DMS153 treated with DMSO at 0.1 percent for 48 hours (cell line): ENCODE data around the gene LDLRAD4.

ENCODE experiments used
- DNase-seq: peaks from one replicate; lab custom pipeline; 2025; ENCODE audit not compliant: unreplicated experiment; lab: John Stamatoyannopoulos, UW

LDLRAD4 gene

DNA sequence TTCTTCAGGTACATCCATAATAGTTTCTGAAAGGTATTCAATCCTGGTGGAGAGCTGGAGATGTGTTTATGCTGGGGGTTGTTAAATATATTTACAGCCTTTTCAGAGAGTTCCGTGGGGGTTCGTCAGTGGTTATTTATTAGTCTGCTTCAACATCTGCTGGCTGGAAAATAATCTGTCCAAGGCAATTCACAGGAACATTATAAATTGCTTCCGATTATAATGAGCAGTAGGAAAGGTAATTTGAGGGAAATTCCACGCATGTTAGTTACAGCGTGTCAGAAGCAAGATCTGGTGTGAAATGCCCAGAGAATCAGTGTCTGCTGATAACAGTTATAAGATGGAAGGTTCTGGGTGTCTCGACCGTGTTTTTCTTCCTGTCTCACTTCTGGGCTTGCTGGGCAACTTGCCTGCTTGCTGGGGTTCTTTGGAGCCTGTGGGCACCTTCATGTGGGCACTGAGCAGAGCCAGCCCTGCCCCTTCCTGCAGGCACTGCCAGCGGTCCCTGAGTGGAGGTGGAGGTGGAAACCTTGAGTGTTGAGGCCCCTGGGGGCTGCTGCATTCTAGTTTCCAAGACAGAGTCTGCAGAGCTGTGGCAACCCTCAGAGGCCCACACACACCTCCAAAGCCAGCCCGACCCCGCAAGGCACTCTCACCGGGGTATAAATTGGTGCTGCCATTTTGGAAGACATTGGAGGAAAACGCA, 322.1 kb downstream of the LDLRAD4 start:
- DNase-seq: no peak

DNA sequence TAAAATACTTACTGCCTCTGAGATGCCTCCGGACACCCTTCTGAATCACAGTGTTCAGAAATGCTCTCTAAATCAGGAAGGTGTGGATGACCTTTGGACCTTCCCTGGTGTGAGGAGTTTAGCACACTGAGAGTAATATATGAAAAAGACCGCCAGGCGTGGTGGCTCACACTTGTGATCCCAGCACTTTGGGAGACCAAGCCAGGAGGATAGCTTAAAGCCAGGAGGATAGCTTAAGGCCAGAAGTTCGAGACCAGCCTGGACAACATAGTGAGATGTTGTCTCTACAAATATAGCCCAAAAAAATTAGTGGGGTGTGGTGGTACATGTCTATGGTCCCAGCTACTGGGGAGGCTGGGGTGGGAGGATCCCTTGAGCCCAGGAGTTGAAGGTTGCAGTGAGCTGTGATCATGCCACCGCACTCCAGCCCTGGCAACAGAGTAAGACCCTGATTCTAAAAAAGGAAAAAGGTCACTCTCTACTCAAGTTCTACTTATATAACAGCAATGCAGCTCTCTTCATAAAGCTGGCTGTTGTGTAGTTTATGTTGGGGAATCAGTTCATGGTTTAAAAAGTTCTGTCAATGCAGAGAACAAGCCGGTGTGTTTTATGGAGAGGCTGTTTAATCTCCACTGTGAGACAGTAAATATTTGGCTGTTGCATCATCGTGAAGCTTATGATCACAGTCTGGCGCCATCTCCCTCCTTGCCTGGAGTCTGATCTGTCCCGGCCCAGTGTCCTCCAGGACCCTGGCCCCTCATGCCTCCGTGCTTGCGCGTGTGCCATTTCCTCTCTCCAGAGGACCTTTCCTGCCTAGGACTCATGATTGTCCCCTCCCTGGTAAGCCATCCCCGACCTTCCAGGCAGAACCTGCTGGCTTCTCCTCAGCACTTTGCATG, 323.3 kb downstream of the LDLRAD4 start:
- no peak for DNase-seq

DNA sequence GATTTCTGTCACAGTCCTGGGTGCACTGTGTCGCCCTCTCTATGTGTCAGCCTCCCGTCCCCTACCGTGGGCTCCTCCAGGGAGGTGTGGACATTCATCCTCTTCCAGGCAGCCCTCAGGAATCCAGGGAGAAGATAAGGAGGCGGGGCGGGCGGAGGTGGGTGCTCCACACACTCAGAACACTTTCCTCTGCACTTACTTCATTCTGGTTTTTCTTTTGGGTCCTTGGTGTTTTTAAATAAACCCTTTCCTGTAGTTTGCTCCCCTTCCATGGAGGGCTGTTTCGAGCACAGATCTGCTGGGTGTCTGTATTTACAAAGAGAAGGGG, 323.9 kb downstream of the LDLRAD4 start:
- DNase-seq: no peak

DNA sequence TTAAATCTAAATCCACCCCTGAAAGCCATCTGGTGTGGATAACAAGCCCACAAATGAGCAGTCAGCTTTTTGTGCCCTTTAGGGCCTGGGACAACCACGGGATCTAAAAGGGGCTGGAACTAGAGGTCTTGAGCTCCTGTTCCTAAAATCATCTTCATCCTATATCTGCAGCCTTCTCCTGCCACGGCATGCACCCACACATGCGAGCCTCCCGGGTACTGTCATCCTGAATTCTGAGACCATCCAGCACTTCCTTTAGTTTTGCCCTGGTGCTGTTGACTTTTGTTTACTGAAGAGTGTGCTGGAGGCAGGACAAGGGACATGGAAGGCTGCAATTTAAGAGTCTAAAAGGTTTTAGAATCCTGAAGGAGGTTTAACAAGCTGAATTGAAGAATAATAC, 324.6 kb downstream of the LDLRAD4 start:
- DNase-seq: no peak

DNA sequence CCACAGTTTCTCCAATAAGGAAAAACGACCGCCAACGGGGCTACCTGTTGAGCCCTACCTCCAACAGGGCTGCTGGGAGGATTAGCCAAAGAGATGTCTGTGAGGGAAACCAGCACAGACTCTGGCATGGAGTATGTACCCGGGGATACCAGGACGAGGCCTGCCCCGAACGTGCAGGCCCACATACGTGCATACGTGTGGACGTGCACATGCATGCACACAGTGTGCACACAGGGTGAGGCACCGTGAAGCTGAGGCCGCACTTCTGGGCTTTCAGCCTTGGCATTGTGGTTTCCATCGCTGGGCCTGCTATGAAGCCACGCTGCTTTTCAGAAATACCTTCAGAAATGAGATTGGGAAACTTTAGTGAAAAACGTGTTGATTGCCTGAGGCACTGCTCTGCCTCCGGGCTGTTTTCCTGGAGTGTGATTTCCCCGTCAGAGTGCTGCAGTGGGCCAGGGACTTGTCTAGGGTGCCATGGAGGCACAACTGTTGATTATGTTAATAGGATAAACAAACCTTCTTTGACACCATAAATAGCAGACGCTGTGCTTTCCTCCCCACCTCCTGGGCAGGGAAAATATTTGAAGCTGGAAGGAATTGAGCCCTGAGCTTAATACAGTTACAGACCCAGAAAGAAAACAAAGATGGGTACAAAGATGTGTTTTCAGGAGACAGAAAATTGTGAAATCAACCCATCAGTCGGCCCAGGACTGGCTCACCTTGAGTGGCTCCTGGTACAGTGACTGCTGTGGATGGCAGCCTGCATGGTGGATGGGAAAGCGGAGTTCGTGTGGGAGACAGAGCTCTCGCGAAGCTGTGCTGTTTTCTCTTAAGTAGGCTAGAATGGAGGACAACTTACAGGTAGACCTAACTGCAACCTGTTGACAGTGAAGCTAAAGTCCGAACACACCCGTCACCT, 325.5 kb downstream of the LDLRAD4 start:
- DNase-seq: no peak

DNA sequence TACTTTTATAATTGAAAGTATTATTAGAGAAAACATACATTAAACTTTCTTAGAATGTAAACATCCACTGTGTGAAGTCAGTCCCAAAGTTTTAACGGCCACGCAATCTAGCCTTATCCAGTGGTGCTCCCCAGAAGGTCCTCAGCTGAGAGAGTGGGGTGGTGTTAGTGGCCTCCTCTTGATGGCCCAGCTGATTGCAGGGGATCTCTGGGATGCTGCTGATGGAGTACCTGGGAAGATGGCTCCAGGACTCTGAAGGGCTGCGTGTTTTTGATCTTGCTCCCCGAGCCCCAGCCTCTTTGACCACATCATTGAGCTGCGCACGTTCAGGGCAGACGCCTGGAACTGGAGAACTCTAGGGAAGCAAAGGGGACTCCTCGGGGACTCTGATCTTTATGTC, 326.4 kb downstream of the LDLRAD4 start:
- DNase-seq: no peak

DNA sequence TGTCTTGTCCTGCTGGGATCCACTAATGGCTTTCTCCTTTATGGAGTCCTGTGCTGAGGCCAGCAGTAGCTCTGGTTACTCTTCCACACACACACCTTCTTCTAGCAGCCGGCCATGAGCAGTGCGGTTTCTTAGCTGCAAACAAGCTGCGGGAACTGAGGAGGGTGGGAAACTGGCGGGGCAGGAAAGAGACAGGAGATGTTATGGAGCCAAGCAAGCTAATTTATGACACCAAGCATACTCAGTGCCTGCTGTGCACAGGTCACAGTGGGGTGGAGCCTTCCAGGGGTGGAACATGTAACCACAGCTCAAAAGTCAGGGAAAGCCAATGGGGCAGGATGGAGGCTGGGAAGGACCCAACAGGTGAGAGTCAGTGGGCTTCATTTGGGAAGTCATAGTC, 327.0 kb downstream of the LDLRAD4 start:
- no peak for DNase-seq

DNA sequence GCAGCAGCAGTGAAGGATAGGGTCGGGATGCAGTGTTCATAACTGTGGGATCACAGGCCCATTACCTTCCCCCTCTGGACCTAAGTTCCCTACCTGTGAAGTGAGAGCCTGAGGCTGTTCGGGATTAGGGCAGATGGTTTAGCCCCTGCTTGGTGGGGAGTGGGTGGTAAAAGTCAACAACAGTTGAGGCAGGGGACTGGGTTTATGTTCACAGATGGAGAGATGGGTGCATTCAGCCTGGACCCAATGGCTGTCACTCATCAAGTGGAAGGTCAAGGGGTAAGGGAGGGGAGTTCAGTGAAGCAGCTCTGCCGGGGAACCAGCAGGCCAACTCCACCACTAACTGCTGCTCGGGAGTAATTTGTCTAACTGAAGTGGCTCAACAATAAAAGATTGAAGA, 327.4 kb downstream of the LDLRAD4 start:
- no peak for DNase-seq

GRCh38 chr18:13546638-13547037, 328.1 kb downstream of the LDLRAD4 start:
- no peak for DNase-seq

- DNase-seq: no peak
These were observed 328.8 kb downstream of the LDLRAD4 start for GRCh38 chr18:13547347-13547746.

DNA sequence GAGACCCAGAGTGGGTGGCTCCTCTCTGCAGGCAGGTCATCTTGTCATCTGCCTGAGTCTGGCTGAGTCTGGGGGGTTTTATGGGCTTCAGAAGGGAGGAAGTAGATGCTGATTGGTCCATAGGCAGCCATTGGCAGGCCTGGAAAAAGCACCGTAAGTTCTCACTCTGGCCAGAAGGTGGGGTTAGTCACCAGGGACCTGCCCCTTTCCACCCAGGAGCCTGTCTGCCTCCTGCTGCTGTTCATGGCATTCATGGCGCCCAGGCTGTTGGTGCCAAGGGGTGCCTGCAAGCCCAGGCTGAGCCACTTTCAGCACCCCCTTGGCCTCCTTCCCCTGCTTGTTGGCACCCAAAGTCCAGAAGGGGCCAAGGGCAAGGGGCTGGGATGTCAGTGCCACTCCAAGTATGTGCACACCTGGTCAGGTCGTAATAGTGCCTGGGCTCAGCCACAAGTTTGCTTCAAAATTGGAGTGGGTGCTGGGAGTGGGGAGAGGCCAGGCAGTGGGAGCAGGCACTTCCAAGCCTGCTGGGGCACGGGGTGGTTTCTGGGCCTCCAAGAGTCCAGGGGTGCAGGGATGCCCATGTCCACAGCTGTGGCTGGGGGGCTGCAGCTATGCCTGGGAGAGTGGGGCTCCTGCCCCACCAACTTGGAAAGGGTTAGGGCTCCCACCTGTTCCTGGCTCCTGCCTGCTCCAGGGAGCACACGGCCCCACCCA, 329.7 kb downstream of the LDLRAD4 start:
- no peak for DNase-seq

- DNase-seq: no peak
These were observed 330.7 kb downstream of the LDLRAD4 start for GRCh38 chr18:13548966-13549879.

DNA sequence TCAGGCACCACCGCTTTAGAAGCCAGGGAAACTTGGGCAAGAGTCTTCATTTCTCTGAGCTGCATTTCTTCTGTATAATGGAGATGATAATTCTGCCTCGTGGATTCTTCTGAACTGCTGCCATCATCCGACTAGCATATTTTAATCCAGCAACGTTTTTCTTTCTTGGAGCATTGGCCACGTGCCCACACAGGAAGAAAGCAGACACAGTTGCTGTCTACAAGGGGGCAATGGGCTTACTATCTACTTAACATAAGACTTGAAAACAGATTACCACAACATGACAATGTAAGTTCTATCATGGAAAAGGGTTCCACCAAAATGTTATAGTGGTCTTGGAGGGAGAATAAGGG, 331.3 kb downstream of the LDLRAD4 start:
- no peak for DNase-seq

- DNase-seq: no peak
These were observed 332.1 kb downstream of the LDLRAD4 start for GRCh38 chr18:13550418-13551304.

- no peak for DNase-seq
These were observed 332.7 kb downstream of the LDLRAD4 start for GRCh38 chr18:13551305-13551603.

GRCh38 chr18:13551841-13552733, 333.5 kb downstream of the LDLRAD4 start:
- DNase-seq: no peak

GRCh38 chr18:13553449-13553848, 334.9 kb downstream of the LDLRAD4 start:
- DNase-seq: no peak

GRCh38 chr18:13555192-13555591, 336.6 kb downstream of the LDLRAD4 start:
- no peak for DNase-seq
